ENCODE measurements around the gene FAM53A.
"Not testable (repeated sequence)": the region's sequence is repeated elsewhere in the genome, so short reads cannot be mapped to it uniquely, and the experiment has no call there.

Gene FAM53A

GRCh38 chr4:1684506-1685234 lies 557 bp upstream of the FAM53A start:
- DNase-seq, result no peak

- DNase-seq, result no peak
These were observed 815 bp downstream of the FAM53A start for GRCh38 chr4:1683261-1683735.

- DNase-seq, result no peak
These were observed 1.3 kb downstream of the FAM53A start for GRCh38 chr4:1682860-1683259.

- no peak for DNase-seq
These were observed 5.9 kb downstream of the FAM53A start for GRCh38 chr4:1678244-1678643.

- no peak for DNase-seq
These were observed 7.2 kb downstream of the FAM53A start for GRCh38 chr4:1676605-1677525.

GRCh38 chr4:1675802-1676137 lies 8.3 kb downstream of the FAM53A start:
- DNase-seq, result no peak

- no peak for DNase-seq
These were observed 8.8 kb downstream of the FAM53A start for GRCh38 chr4:1675136-1675801.

GRCh38 chr4:1674682-1675081 lies 9.4 kb downstream of the FAM53A start:
- no peak for DNase-seq

- DNase-seq, result no peak
These were observed 10.4 kb downstream of the FAM53A start for GRCh38 chr4:1673671-1674070.

GRCh38 chr4:1671011-1671410 lies 13.1 kb downstream of the FAM53A start:
- DNase-seq, result not testable (repeated sequence)

- no peak for DNase-seq
These were observed 13.8 kb downstream of the FAM53A start for GRCh38 chr4:1670279-1670678.

GRCh38 chr4:1669850-1670249 lies 14.3 kb downstream of the FAM53A start:
- DNase-seq, result no peak

GRCh38 chr4:1669270-1669669 lies 14.8 kb downstream of the FAM53A start:
- no peak for DNase-seq

GRCh38 chr4:1668488-1668840 lies 15.6 kb downstream of the FAM53A start:
- no peak for DNase-seq

GRCh38 chr4:1667273-1667672 lies 16.8 kb downstream of the FAM53A start:
- DNase-seq, result no peak

- DNase-seq, result no peak
These were observed 17.7 kb downstream of the FAM53A start for GRCh38 chr4:1666391-1666790.

GRCh38 chr4:1664141-1664540 lies 20.0 kb downstream of the FAM53A start:
- no peak for DNase-seq

GRCh38 chr4:1663549-1663948 lies 20.6 kb downstream of the FAM53A start:
- DNase-seq, result no peak

GRCh38 chr4:1661695-1662094 lies 22.4 kb downstream of the FAM53A start:
- no peak for DNase-seq

GRCh38 chr4:1660948-1661677 lies 23.0 kb downstream of the FAM53A start:
- DNase-seq, result no peak

- no peak for DNase-seq
These were observed 24.7 kb downstream of the FAM53A start for GRCh38 chr4:1659104-1660043.

GRCh38 chr4:1658581-1658980 lies 25.5 kb downstream of the FAM53A start:
- no peak for DNase-seq
